Motor neuron (in vitro differentiated cells): Measurements from ENCODE around the gene NDUFS7. TPM values are rescaled to one million over a fixed set of nuclear protein-coding genes. Genes with fewer than 3 reads are reported as not detected.

ENCODE experiments used
- ATAC-seq, 8 experiments: fragments of 200-7000 bp; cut with Tn5 transposase; replicated peaks in 6 of 8; 2 replicates each; pipeline ENCODE4 v1.8.0; 2021; ENCODE audit warnings: mild to moderate bottlenecking in 8 of 8, moderate library complexity in 8 of 8
- H3K27ac ChIP-seq, 2 donors: fragments of 250-450 bp; sonication (Bioruptor Pico); 2 replicates each; pipeline ENCODE4 v1.9.0; 2021; ENCODE audit warnings: antibody characterized with exemption in 2 of 2, mild to moderate bottlenecking in 2 of 2, moderate library complexity in 1 of 2
- H3K4me1 ChIP-seq, 2 donors: fragments of 250-450 bp; sonication (Bioruptor Pico); replicated peaks in 1 of 2; 2 replicates each; pipeline ENCODE4 v1.6.1; 2021; ENCODE audit warnings: antibody characterized with exemption in 2 of 2, mild to moderate bottlenecking in 2 of 2, moderate library complexity in 1 of 2
- H3K4me3 ChIP-seq, 5 donors: fragments of 250-450 bp; sonication (Bioruptor Pico); 2 replicates each; pipeline ENCODE4 v1.9.0; 2021; ENCODE audit warnings: antibody characterized with exemption in 5 of 5, mild to moderate bottlenecking in 5 of 5, moderate library complexity in 4 of 5
- WGBS, 10 experiments: fragments of 450-650 bp; shearing (Covaris generic); methylation state at CpG; one replicate each; pipeline ENCODE4 v1.0.0; 2022; 5-methylcytosine and 5-hydroxymethylcytosine counted together
- in situ Hi-C, 9 experiments: fragments of 400-800 bp; cut with MboI; loops; one replicate each; pipeline ENCODE4 v1.15.0; 2021; ENCODE audit warnings: low sequenced_read_pairs in 9 of 9, low pct_unique_long_range_greater_than_20kb in 2 of 9; ENCODE audit not compliant: unreplicated experiment in 9 of 9
- total RNA-seq, 8 experiments: library from RNA; unstranded; fragments of 300-600 nt; gene quantifications; 2 replicates each; pipeline versions ENCODE4 v1.2.3 to v1.2.4, GENCODE V29; 2022

Gene NDUFS7
- total RNA-seq, 8 experiments from 2014 or later: 82.8 to 117 (median 89.1) TPM

DNA sequence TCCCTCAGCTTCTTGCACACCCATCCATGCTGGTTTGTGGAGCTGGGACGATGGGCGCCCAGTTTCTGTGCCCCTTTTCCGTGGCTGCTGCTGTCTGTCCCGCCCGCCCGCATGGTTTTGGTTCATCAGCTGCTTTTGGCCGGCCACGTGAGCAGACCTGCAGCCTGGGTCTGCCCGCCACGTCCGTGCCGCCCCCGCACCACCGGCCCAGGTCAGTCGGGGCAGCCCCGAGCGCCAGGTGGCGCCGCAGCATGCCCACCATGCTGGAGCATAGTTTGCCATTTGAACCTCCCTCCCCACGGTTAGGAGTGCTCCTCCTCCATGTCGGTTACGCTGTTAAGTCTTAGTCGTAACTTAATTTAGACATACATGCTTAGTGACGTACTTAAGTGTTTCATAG, 39.2 kb downstream of the NDUFS7 start:
- Histone ChIP-seq H3K4me3 (no peak overlapping the region), H3K27ac (no peak overlapping the region), H3K4me1 (peaks cover 12 to 13% of the 10 kb centered on the region in 2 donors)
- 81 to 100% (median 98%) methylated on average over 1 to 8 of the region's 24 CpGs; no CpG with 5 or more reads in 1 of the 10 experiments for WGBS, 10 experiments
- in situ Hi-C loops: no loop called here
- ATAC-seq: no peak

DNA sequence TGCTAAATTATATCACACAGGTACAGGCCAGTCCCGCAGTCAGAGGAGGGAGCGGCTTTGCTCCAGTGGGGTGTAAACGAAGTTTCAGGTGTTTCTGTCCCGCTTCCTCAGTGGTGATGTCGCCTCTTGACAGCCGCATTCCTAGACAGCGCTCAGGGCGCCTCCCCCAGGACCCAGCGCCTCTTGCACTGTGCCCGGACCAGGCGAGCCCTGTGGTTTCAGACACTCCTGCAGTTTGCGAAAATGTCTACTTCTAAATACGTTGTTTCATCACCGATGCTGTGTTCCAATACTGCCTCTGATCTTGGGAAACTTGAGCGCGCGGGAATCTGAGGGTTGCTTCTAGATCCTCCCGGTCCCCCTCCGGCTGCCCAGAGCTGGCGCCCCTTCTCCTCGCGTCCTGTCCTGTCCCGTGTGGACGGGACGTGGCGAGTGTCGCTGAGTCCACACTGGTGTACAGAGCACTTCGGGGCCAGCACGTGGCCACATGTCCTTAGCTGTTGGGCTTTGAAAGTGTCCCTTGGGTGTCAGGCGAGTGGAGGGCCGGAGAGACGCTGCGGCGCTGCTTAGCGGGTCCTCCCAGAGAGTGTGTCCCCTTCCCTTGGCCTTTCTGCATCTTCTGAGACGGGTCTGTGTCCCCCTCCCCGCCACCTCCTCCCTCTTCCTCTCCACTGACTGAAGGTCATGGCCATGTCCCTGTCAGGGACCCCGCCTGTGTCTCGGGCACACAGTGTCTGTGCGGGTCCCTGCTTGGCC, 39.9 kb downstream of the NDUFS7 start:
- peaks cover 12 to 13% of the 10 kb centered on the region in 2 donors for H3K4me1 ChIP-seq
- no peak overlapping the region for H3K4me3 ChIP-seq
- WGBS, 10 experiments: 65 to 100% (median 94%) methylated on average over 1 to 11 of the region's 40 CpGs; no CpG with 5 or more reads in 1 of the 10 experiments
- no peak overlapping the region for H3K27ac ChIP-seq
- in situ Hi-C loops: no loop called here
- peak in 2 of 8 experiments; percentile 17 for ATAC-seq

DNA sequence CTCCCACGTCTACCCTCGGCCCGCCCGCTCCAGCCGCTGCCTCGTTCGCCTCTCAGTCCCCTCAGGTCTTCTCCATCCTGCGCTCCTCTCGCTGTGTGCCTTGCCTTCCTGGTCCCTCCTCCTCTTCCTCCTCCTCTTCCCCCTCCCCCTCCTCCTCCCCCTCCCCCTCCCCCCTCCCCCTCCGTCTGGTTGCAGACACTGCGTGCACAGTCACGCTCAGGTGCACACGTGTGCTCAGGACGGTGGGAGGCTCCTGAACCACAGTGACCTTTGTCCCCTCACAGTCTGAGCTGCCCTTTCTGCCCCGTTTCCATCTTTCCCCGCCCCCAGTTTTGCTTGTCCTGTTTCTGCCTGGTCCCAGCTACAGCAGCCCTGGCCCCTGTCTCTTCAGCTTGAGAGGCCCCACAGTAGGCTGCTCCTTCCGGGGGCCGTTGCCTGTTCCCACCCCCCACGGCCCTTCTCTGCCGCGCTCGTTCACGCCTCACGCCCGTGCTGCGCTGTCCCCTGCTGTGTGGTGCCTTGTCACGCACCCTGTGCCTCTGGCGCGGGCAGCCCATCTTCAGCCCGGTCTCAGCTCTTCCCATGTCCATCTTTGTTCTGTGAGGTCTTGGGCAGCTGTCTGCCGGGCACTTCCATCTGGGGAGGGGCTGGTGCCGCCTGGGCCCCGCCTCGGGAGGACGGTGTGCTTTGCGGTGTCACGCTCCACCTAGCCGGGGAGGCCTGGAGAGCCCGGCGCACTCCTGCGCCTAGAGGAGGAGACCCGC, 40.7 kb downstream of the NDUFS7 start:
- in situ Hi-C loops: no loop called here
- Histone ChIP-seq H3K27ac (peak overlapping the region; percentile 48 to 55), H3K4me3 (no peak overlapping the region), H3K4me1 (peaks cover 12 to 13% of the 10 kb centered on the region in 2 donors)
- 83 to 94% (median 88%) methylated on average over 1 to 14 of the region's 42 CpGs; no CpG with 5 or more reads in 6 of the 10 experiments for WGBS, 10 experiments
- ATAC-seq: peak in 4 of 8 experiments; percentile 7 to 37 (median 28)

DNA sequence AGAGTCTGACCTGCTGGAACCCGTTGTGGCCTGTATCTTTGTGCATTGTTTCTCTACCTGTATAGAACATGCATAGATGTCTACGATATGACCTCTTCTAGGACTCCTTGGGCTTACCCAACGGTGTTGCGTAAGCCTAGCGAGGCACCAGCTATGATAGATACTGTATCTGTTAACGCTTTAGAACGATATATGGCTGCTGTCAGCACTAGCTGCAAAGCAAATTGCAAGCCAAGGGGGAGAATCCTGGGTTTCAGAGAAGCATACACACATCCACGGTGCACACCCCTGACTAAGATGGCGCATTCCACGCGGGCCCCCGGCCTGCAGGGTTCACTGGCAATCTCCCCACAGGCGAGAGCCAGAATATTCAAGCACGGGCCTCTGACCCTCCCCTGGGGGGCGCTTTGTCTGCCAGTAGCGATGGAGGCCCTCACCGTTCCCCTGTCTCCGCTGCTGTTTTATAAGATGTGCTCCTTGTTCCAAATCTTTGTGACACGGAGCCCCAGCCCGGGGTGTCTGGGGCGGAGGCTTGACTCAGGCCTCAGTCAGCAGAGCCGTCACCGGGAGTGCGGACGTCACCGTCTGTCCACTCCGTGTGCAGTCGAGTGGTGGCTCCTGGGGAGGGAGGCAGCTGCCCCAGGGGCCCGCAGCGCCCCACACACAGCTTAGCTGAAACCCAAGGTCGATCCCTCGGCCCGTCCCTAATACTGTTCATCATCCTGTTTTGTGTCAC, 41.6 kb downstream of the NDUFS7 start:
- WGBS, 10 experiments: 81 to 100% (median 87%) methylated on average over 3 to 30 of the region's 33 CpGs; no CpG with 5 or more reads in 1 of the 10 experiments
- Histone ChIP-seq H3K4me1 (peaks cover 12 to 13% of the 10 kb centered on the region in 2 donors), H3K4me3 (no peak overlapping the region), H3K27ac (peak overlapping the region; percentile 48 to 55)
- peak in 5 of 8 experiments; percentile 25 to 81 (median 64) for ATAC-seq
- in situ Hi-C loops: no loop called here

DNA sequence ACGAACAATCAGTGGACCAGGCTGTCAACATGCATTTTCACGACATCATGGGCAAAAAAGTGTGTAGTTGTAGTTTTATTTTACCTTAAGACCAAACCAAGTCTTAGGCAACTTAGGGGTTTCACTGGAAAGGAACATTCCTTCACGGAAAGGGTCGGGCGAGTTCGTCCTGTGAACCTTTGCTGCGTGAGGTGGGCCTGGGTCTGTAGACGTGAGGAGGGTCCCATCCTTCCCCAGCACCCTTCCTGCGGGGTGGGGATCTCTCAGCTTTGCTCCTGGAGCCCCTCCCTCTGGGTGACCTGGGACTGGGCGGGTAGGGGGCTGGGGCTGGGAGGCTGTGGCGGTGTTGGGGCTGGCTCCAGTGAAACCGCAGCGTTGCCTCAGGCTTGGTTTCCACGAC, 42.2 kb downstream of the NDUFS7 start:
- H3K27ac ChIP-seq: peak overlapping the region in 1 of 2 donors; percentile 55
- in situ Hi-C loops: no loop called here
- WGBS, 10 experiments: 40 to 100% (median 92%) methylated on average over 1 to 6 of the region's 14 CpGs; no CpG with 5 or more reads in 5 of the 10 experiments
- no peak overlapping the region for H3K4me3 ChIP-seq
- no peak for ATAC-seq
- peaks cover 12 to 13% of the 10 kb centered on the region in 2 donors for H3K4me1 ChIP-seq

DNA sequence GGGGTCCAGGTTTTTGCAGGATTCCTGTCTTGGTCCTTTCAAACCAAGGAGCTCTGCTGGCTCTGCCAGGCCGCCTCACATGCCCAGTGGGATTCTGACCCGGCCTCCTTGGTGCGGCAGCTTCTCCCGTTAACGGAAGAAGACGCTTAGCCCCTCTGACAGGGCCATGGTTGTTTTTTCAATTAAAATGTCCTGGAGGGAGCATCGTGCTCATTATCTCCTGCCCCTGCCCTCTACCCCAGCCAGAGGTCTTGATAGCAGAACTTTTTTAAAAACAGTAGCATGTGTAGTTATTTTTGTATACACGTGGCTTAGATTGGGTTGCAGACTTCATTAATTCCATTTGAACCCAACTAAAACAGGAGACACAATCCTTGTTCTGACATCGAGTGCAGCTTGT, 43.0 kb downstream of the NDUFS7 start:
- H3K4me1 ChIP-seq: peaks cover 12 to 13% of the 10 kb centered on the region in 2 donors
- ATAC-seq: no peak
- 80 to 100% (median 90%) methylated on average over 2 to 8 of the region's 9 CpGs; no CpG with 5 or more reads in 3 of the 10 experiments for WGBS, 10 experiments
- H3K27ac ChIP-seq: no peak overlapping the region
- H3K4me3 ChIP-seq: no peak overlapping the region
- in situ Hi-C loops: no loop called here

DNA sequence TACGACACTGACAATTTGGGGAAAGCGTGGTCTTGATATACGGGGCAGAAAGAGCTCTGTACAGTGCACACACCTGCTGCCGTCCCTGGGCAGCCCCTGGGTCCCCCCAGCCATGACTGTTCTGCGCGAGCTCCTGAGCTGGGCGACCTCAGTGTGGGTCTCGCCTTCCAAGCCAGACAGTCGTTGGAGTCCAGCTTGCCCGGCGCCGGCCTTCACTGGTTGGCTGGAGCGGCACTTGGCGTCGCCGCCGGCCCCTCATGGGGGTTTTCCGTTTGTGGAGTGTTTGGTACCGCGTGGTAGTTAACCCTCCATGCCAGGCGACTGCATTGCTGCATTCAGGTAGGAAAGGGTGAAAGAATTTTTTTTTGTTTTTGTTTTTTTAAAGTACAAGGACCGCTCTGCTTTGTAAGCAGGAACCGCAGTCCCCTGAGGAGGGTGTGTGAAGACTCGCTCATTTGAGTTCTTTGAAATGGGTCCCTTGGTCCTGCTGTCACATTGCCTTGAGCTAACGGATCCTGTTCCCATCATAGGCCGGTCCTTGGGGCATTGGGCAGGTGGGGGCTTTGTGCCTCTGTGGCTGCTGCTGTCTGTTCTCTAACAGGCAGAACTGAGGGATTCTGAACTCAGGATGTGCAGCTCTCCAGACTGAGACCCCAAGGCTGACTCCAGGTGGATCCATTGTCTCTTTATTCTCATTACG, 43.7 kb downstream of the NDUFS7 start:
- in situ Hi-C loops: no loop called here
- WGBS, 10 experiments: 88 to 100% (median 92%) methylated on average over 1 to 21 of the region's 27 CpGs; no CpG with 5 or more reads in 3 of the 10 experiments
- H3K27ac ChIP-seq: no peak overlapping the region
- H3K4me3 ChIP-seq: no peak overlapping the region
- ATAC-seq: no peak
- peaks cover 12 to 13% of the 10 kb centered on the region in 2 donors for H3K4me1 ChIP-seq

DNA sequence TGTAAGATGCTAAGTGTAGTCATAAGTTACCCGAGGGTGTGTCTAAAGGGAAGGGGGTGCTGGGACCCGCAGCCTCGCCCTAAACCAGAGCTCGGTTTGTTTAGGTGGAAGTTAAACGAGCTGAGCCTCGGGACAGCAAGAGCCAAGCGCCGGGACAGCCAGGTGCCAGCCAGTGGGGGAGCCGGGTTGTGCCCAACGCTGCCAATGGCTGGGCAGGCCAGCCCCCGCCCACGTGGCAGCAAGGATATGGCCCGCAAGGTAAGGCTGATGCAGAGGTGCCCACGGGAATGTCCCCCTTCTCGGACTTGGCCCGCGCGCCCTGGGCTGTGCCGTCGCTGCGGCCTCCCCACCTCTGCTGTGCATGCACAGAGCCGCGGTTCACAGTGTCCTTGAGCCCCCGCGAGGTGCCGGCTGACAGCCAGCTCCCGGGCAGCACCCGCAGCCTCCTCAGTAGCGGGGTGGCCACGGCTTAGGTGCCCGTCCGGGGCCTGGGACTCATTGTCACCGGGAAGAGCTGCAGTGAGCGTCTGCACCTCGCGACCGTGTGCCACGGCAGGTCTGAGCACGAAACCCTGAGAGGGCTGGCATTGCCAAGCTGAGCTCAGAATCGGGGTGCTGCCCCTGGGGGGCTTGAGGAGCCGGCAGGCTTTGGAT, 45.2 kb downstream of the NDUFS7 start:
- in situ Hi-C loops: no loop called here
- peaks cover 12 to 13% of the 10 kb centered on the region in 2 donors for H3K4me1 ChIP-seq
- 75 to 100% (median 94%) methylated on average over 1 to 15 of the region's 41 CpGs; no CpG with 5 or more reads in 3 of the 10 experiments for WGBS, 10 experiments
- no peak for ATAC-seq
- no peak overlapping the region for H3K4me3 ChIP-seq
- H3K27ac ChIP-seq: no peak overlapping the region

DNA sequence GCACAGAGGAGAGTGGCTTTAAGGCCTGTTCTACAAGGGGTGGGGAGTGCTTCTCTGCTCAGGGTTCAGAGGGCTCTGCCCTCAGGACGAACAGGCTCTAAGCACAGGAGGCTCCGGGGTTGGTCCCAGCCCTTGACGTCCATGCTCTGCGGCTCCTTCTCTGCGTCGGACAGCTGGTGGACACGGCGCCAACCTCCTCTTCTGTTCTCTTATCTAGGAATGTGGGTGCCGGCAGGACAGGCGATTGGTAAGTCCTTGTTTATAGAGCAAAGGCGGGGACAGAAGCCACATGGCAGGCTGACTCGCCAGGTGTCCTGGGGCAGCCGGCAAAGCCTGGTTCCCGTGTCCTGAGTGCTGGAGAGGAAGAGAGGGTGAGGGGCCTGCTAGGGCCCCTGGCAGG, 46.0 kb downstream of the NDUFS7 start:
- WGBS, 10 experiments: 90 to 93% methylated on average over 4 to 8 of the region's 14 CpGs; no CpG with 5 or more reads in 8 of the 10 experiments
- Histone ChIP-seq H3K4me3 (no peak overlapping the region), H3K4me1 (peaks cover 7 to 8% of the 10 kb centered on the region in 2 donors), H3K27ac (no peak overlapping the region)
- in situ Hi-C loops: no loop called here
- no peak for ATAC-seq

DNA sequence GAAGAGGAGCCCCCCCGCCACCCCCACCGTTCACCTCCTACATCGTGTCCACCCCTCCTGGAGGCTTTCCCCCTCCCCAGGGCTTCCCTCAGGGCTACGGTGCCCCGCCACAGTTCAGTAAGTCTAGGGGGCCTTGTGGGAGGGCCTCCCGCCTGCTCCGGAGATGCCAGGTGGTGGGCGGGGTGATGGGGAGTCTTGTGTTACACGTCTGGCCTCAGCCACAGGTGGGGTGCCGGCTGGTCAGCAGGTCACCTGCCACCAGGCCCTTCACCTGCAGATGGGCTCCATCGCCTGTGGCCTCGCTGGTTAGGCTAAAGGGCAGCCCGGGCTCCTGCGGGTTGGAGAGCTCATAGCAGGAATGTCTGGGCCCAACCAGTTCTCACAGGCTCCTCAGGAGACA, 46.5 kb downstream of the NDUFS7 start:
- no peak overlapping the region for H3K4me3 ChIP-seq
- peaks cover 2 to 3% of the 10 kb centered on the region in 2 donors for H3K4me1 ChIP-seq
- H3K27ac ChIP-seq: no peak overlapping the region
- no peak for ATAC-seq
- WGBS, 10 experiments: 100% methylated on average over 2 of the region's 14 CpGs; no CpG with 5 or more reads in 9 of the 10 experiments
- in situ Hi-C loops: no loop called here

DNA sequence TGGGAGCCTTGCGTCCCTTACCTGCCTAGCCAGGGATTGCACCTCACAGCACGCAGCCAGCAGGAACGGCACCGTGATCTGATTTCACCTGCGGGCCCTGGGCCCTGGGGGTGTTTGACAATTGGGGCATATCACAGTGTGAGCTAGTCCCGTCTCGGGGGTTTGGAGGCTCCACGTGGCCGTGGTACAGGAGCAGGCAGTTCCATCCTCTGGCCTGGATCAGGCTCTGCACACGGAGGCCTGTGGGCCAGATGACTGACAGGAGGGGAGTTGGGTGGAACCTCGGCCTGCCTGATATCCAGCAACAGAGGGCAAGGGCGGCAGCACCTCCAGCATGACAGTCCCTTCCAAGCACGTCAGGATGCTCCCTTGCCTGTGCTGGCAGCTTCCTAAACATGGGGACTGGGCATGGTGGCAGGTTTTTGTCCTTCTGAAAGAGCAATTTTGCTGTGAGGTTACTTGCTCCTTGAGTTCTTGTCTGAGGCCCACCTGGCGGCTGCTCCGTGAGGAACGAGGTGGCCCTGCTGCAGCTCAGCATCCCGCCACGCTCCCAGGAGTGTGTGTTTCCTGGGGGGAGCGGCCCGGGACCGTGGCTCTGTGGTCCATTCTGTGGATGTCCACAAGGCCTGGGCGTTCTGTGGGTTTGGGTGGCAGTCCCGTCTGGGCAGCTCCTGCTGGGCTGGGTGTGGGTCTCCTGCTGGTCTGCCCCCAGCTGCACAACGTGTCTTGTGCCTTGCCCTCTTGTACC, 48.2 kb downstream of the NDUFS7 start:
- in situ Hi-C loops: no loop called here
- no peak overlapping the region for H3K4me3 ChIP-seq
- no peak for ATAC-seq
- no peak overlapping the region for H3K27ac ChIP-seq
- 20 to 100% (median 81%) methylated on average over 1 to 13 of the region's 24 CpGs; no CpG with 5 or more reads in 2 of the 10 experiments for WGBS, 10 experiments
- H3K4me1 ChIP-seq: no peaks in the 10 kb centered on the region
